K562 (cell line): ENCODE results near the gene CTIF. TPM values are rescaled to one million over a fixed set of nuclear protein-coding genes. Genes with fewer than 3 reads are reported as not detected.
A peak's percentile ranks its signal among the peaks of the same experiment; 100 is the strongest.

Experiments
- ATAC-seq: fragments of 200-7000 bp; cut with Tn5 transposase; 3 replicates; pipeline ENCODE4 v1.9.1; 2020; ENCODE audit warnings: moderate library complexity
- BruUV-seq: library from RNA; stranded (reverse); fragments of 400-500 nt; replicated peaks from 2 replicates; lab custom pipeline; 2021; lab: Mats Ljungman, UMichigan
- CTCF ChIA-PET: fragments of 300-600 bp; formaldehyde crosslinking; extraction: SDS; loops from one replicate; lab custom pipeline; 2021; ENCODE audit warnings: low intra/inter-chr PET ratio; lab: Yijun Ruan, JAX
- POLR2A ChIA-PET: fragments of 300-600, 350-650 bp; sonication (Branson Sonifier 250); formaldehyde crosslinking; extraction: SDS; loops from one replicate; lab custom pipeline; 2021; ENCODE audit warnings: antibody characterized with exemption, inconsistent platforms; lab: Yijun Ruan, JAX
- DNase-seq, 4 experiments: peaks; one replicate each; pipeline versions ENCODE4 v3.0.0 to v3.0.0-alpha.2; 2011 to 2018; ENCODE audit warnings: low spot score in 3 of 4, mixed read lengths in 3 of 4; ENCODE audit errors: extremely low read depth in 1 of 4
- FAIRE-seq: peaks from 2 replicates; lab custom pipeline; 2011; peaks lifted over from hg19 to GRCh38; lab: Jason Lieb, UNC
- H2AFZ ChIP-seq: 2 replicates; pipeline ENCODE4 v1.6.0; 2011; ENCODE audit warnings: low read depth, low read length, control low read depth, inconsistent platforms
- H3K27ac ChIP-seq: fragments of 200-600 bp; 3 replicates; pipeline ENCODE4 v1.8.0; 2011; ENCODE audit warnings: low read depth, mild to moderate bottlenecking, control low read depth, inconsistent platforms, low read length, moderate library complexity, mixed read lengths; ENCODE audit errors: extremely low read depth
- H3K27me3 ChIP-seq, 2 experiments: fragments of 300-600 bp in 1 of 2; 2 replicates in 1 of 2; 3 replicates in 1 of 2; pipeline versions ENCODE4 v1.6.0 to v1.8.0; 2011; ENCODE audit warnings: inconsistent platforms in 2 of 2, low read length in 2 of 2, mild to moderate bottlenecking in 1 of 2, mixed read lengths in 1 of 2, moderate library complexity in 1 of 2; ENCODE audit not compliant: control insufficient read depth in 2 of 2, insufficient read depth in 2 of 2
- H3K36me3 ChIP-seq: fragments of 300-600 bp; 3 replicates; pipeline ENCODE4 v1.8.0; 2011; ENCODE audit warnings: mild to moderate bottlenecking, low read length, inconsistent platforms; ENCODE audit not compliant: control insufficient read depth, insufficient read depth
- H3K4me1 ChIP-seq, 2 experiments: fragments of 200-600 bp in 1 of 2; replicated peaks in 1 of 2; 2 replicates in 1 of 2; 3 replicates in 1 of 2; pipeline versions ENCODE4 v1.5.1 to v1.8.0; 2011; ENCODE audit warnings: inconsistent platforms in 2 of 2, low read length in 2 of 2, mild to moderate bottlenecking in 1 of 2, mixed read lengths in 1 of 2, moderate library complexity in 1 of 2; ENCODE audit not compliant: control insufficient read depth in 2 of 2, insufficient read depth in 2 of 2
- H3K4me2 ChIP-seq: 2 replicates; pipeline ENCODE4 v1.6.1; 2011; ENCODE audit warnings: low read length, control low read depth, inconsistent platforms, mixed read lengths; ENCODE audit not compliant: insufficient read depth
- H3K4me3 ChIP-seq: fragments of 200-600 bp; sonication (generic), shearing (Covaris generic); 2 replicates; pipeline ENCODE4 v1.5.1; 2016; ENCODE audit warnings: control low read depth, inconsistent platforms
- H3K79me2 ChIP-seq: fragments of 200-600 bp; 3 replicates; pipeline ENCODE4 v1.8.0; 2011; ENCODE audit warnings: low read length, inconsistent platforms; ENCODE audit not compliant: control insufficient read depth, insufficient read depth
- H3K9ac ChIP-seq, 2 experiments: 2 replicates each; pipeline versions ENCODE4 v1.6.0 to v1.6.1; 2011; ENCODE audit warnings: low read depth in 2 of 2, low read length in 2 of 2, control low read depth in 1 of 2, inconsistent platforms in 1 of 2, mild to moderate bottlenecking in 1 of 2, mixed read lengths in 1 of 2; ENCODE audit not compliant: insufficient read depth in 1 of 2
- H3K9me1 ChIP-seq: one replicate; pipeline ENCODE4 v1.6.0; 2011; ENCODE audit warnings: inconsistent platforms, mild to moderate bottlenecking, low read length, moderate library complexity; ENCODE audit not compliant: control insufficient read depth, insufficient read depth
- H3K9me3 ChIP-seq: replicated peaks from 2 replicates; pipeline ENCODE4 v1.5.1; 2011; ENCODE audit warnings: low read depth, low read length, inconsistent platforms; ENCODE audit not compliant: control insufficient read depth, insufficient read depth
- H4K20me1 ChIP-seq: replicated peaks from 2 replicates; pipeline ENCODE4 v1.6.1; 2011; ENCODE audit warnings: low read length, inconsistent platforms, mixed read lengths; ENCODE audit not compliant: control insufficient read depth, insufficient read depth
- ARID2 ChIP-seq: fragments of 450-650 bp; IDR thresholded peaks from 2 replicates; pipeline ENCODE4 v1.6.1; 2017; ENCODE audit warnings: antibody characterized with exemption, mild to moderate bottlenecking
- CC2D1A ChIP-seq: fragments of 450-650 bp; IDR thresholded peaks from 2 replicates; pipeline ENCODE4 v1.6.1; 2017; ENCODE audit warnings: mild to moderate bottlenecking
- DEAF1 ChIP-seq: fragments of 450-650 bp; formaldehyde crosslinking; IDR thresholded peaks from 2 replicates; pipeline ENCODE4 v1.4.0; 2020; ENCODE audit warnings: mild to moderate bottlenecking, moderate library complexity
- GATAD2B ChIP-seq: fragments of 450-650 bp; IDR thresholded peaks from 2 replicates; pipeline ENCODE4 v1.6.1; 2017; ENCODE audit warnings: mild to moderate bottlenecking, borderline replicate concordance
- MAZ ChIP-seq, 2 experiments: fragments of 450-650 bp in 1 of 2; sonication (generic) in 1 of 2; formaldehyde crosslinking; IDR thresholded peaks in 1 of 2; conservative IDR thresholded peaks in 1 of 2; 2 replicates each; pipeline versions ENCODE4 v1.4.0 to v1.5.0; 2020; ENCODE audit warnings: mild to moderate bottlenecking in 1 of 2, missing genetic modification reagents in 1 of 2
- RAD21 ChIP-seq, 2 experiments: fragments of 250-450 bp in 1 of 2; fragments of 450-650 bp in 1 of 2; sonication (Bioruptor Pico) in 1 of 2; formaldehyde crosslinking in 1 of 2; IDR thresholded peaks in 1 of 2; conservative IDR thresholded peaks in 1 of 2; 2 replicates each; pipeline versions ENCODE4 v1.4.0 to v1.8.0; 2020 to 2022; ENCODE audit warnings: mild to moderate bottlenecking in 2 of 2, moderate library complexity in 1 of 2
- SAP30 ChIP-seq: fragments of 200-600 bp; sonication (generic); IDR thresholded peaks from 2 replicates; pipeline ENCODE4 v1.6.1; 2012; ENCODE audit warnings: borderline replicate concordance, low read depth, mild to moderate bottlenecking, moderate library complexity, low read length, control low read depth, inconsistent platforms; ENCODE audit not compliant: insufficient read depth, poor library complexity, severe bottlenecking
- SMC3 ChIP-seq: conservative IDR thresholded peaks from 2 replicates; pipeline ENCODE4 v1.6.1; 2011; ENCODE audit warnings: low read depth, low read length, improper control_type of control experiment; ENCODE audit not compliant: insufficient read depth
- SRF ChIP-seq, 2 experiments: fragments of 250-450, 450-650 bp in 1 of 2; sonication (Bioruptor Pico) in 1 of 2; sonication (generic) in 1 of 2; formaldehyde crosslinking; IDR thresholded peaks; 2 replicates each; pipeline versions ENCODE4 v1.5.0 to v1.5.1; 2020 to 2022; ENCODE audit warnings: mild to moderate bottlenecking in 1 of 2, missing genetic modification reagents in 1 of 2
- ZNF699 ChIP-seq: fragments of 250-450 bp; sonication (Bioruptor Pico); IDR thresholded peaks from 2 replicates; pipeline ENCODE4 v1.8.0; 2021; ENCODE audit warnings: mild to moderate bottlenecking, moderate library complexity; ENCODE audit not compliant: insufficient replicate concordance
- WGBS: fragments of 100-300 bp; shearing (Covaris generic); methylation state at CpG from one replicate; pipeline ENCODE4 v1.1.6; 2016; ENCODE audit warnings: low coverage, mixed read lengths; ENCODE audit not compliant: insufficient coverage; ENCODE audit errors: missing lambda C conversion rate; 5-methylcytosine and 5-hydroxymethylcytosine counted together
- in situ Hi-C: fragments of 300-500 bp; cut with MboI; formaldehyde crosslinking; loops from 4 replicates; pipeline ENCODE4 v1.15.0; 2018; ENCODE audit warnings: inconsistent platforms, mixed read lengths
- intact Hi-C: fragments of 100-400 bp; cut with micrococcal nuclease; formaldehyde crosslinking; loops from 2 replicates; pipeline ENCODE4 v1.14.2; 2022
- polyA plus RNA-seq, 8 experiments: library from polyadenylated mRNA; depleted of rRNA in 4 of 8; stranded (reverse) in 5 of 8; unstranded in 3 of 8; fragments of >200 nt; fragmentation: Nextera tagmentation in 2 of 8; fragmentation: Illumina TruSeq in 1 of 8; extraction: Ambion mirVana in 2 of 8; extraction: Trizol in 1 of 8; gene quantifications; 2 replicates each; pipeline versions ENCODE4 v1.2.1 to v1.2.3, GENCODE V29; 2011 to 2014; ENCODE audit warnings: inconsistent platforms in 1 of 8, missing spikeins in 1 of 8
- total RNA-seq, 7 experiments: library from RNA; depleted of rRNA in 6 of 7; stranded (reverse); fragments of >200 nt in 6 of 7; fragmentation: Illumina TruSeq in 2 of 7; extraction: Trizol in 2 of 7; gene quantifications; 2 replicates each; pipeline versions ENCODE4 v1.2.1 to v1.2.3, GENCODE V29; 2011 to 2021; ENCODE audit warnings: low replicate concordance in 1 of 7

Gene CTIF
- total and polyA plus RNA-seq, 9 of the 15 experiments (the other 6 are each of a cell fraction or from before 2014, with no cell fraction given): 0.17 to 11.5 (median 2.2) TPM

- no peaks in the 10 kb centered on the region for H3K36me3 ChIP-seq
- POLR2A ChIA-PET: no interaction called here
- FAIRE-seq: no peak
These were observed 170.7 kb downstream of the CTIF start for GRCh38 chr18:48709371-48710062.

GRCh38 chr18:48711651-48712486 is 173.0 kb downstream of the CTIF start:
- intact Hi-C loops: no loop called here
- Histone ChIP-seq H3K27ac (no peak overlapping the region), H3K9me3 (no peaks in the 10 kb centered on the region), H3K4me1 (peaks cover 4 to 8% of the 10 kb centered on the region in 2 experiments; a peak in 4 of 5 replicates), H3K4me3 (no peak overlapping the region), H3K27me3 (no peaks in the 10 kb centered on the region), H2AFZ (no peak overlapping the region), H3K36me3 (no peaks in the 10 kb centered on the region), H3K4me2 (no peak overlapping the region), H3K9ac (no peak overlapping the region), H3K9me1 (no peaks in the 10 kb centered on the region), H4K20me1 (0 out of 2 replicates have a peak, but pooled peaks cover 4% of the 10 kb centered on the region), H3K79me2 (no peaks in the 10 kb centered on the region)
- DNase-seq: peak; percentile 21 to 50 (median 40)
- peak; percentile 81 for ATAC-seq
- peak; percentile 37 for FAIRE-seq
- no TSS peak for BruUV-seq
- in situ Hi-C loops: no loop called here
- CTCF ChIA-PET: interaction anchor here (0.7 to 1.2 kb wide), 3 partner anchors 467 to 527 kb away, joined by 3 to 4 read pairs (median 3); no protein-coding TSS in a partner anchor
- WGBS: 57% methylated on average over 13 of the region's 15 CpGs
- POLR2A ChIA-PET: interaction anchor here (0.7 to 0.8 kb wide), 3 partner anchors 12 to 266 kb away, joined by 3 to 4 read pairs (median 4); no protein-coding TSS in a partner anchor
- peak; percentile 45; the same call in 1 of the 2 replicates for TF ChIP-seq ARID2
- peak; percentile 52 for TF ChIP-seq DEAF1 (CRISPR knock-in tag)
- TF ChIP-seq CC2D1A: peak; percentile 39; the same call in 1 of the 2 replicates
- peak; percentile 52; the same call in 1 of the 2 replicates for TF ChIP-seq SMC3
- no peak for TF ChIP-seq ZNF699 (CRISPR knock-in tag)
- 0 out of 4 replicates have a peak, but pooled peaks of 1 of the 2 experiments have one; percentile 31 for TF ChIP-seq MAZ (CRISPR knock-in tag; conservative IDR thresholded peaks at IDR 0.05 in 1 of 2, IDR thresholded peaks at IDR 0.05 in 1 of 2)
- peak in 1 of 2 experiments; percentile 77; a peak in 1 of 4 replicates for TF ChIP-seq SRF (CRISPR knock-in tag; IDR thresholded peaks at IDR 0.05)
- TF ChIP-seq RAD21 (CRISPR knock-in tag; conservative IDR thresholded peaks at IDR 0.05 in 1 of 2, IDR thresholded peaks at IDR 0.05 in 1 of 2): peak; percentile 80 to 89

More at GRCh38 chr18:48709371-48710062, 170.7 kb downstream of the CTIF start:
- Histone ChIP-seq H3K4me2 (no peak overlapping the region), H3K27me3 (no peaks in the 10 kb centered on the region), H4K20me1 (0 out of 2 replicates have a peak, but pooled peaks cover 4% of the 10 kb centered on the region), H3K9ac (no peak overlapping the region), H3K27ac (no peak overlapping the region), H3K9me3 (no peaks in the 10 kb centered on the region), H2AFZ (no peak overlapping the region), H3K4me3 (no peak overlapping the region), H3K9me1 (no peaks in the 10 kb centered on the region), H3K79me2 (no peaks in the 10 kb centered on the region), H3K4me1 (peaks cover 3 to 4% of the 10 kb centered on the region in 2 experiments; a peak in 3 of 5 replicates)
- intact Hi-C loops (no loop called here), in situ Hi-C loops (no loop called here)
- DNase-seq (no peak), ATAC-seq (no peak)
- TF ChIP-seq GATAD2B: no peak
- no peak for TF ChIP-seq SAP30
- BruUV-seq: no TSS peak
- CTCF ChIA-PET: no interaction called here
- 35% methylated on average over 6 of the region's 12 CpGs for WGBS
